Activated CD4-positive, alpha-beta T cell treated with anti-CD3 and anti-CD28 coated beads for 36 hours (primary cell): ENCODE measurements around the gene PRKAB1. TPM values are rescaled to one million over a fixed set of nuclear protein-coding genes. Genes with fewer than 3 reads are reported as not detected.

Source experiments
- ATAC-seq: fragments of 200-7000 bp; cut with Tn5 transposase; one replicate; pipeline ENCODE4 v1.10.0; 2021; ENCODE audit warnings: mild to moderate bottlenecking, moderate library complexity
- CTCF ChIA-PET: fragments of 350-600 bp; sonication (Branson Sonifier 250); formaldehyde crosslinking; loops from one replicate; lab custom pipeline; 2021; ENCODE audit warnings: antibody characterized with exemption; lab: Charles Lee
- POLR2A ChIA-PET: fragments of 350-600 bp; sonication (Branson Sonifier 250); formaldehyde crosslinking; loops from one replicate; lab custom pipeline; 2021; ENCODE audit warnings: antibody characterized with exemption, inconsistent platforms; lab: Charles Lee
- DNase-seq: peaks from one replicate; pipeline ENCODE4 v3.0.0-alpha.2; 2020
- H3K27ac Mint-ChIP-seq: one replicate; pipeline ENCODE4 v1.8.0; 2021; ENCODE audit warnings: mixed read lengths
- H3K27me3 Mint-ChIP-seq: one replicate; pipeline ENCODE4 v1.8.0; 2021; ENCODE audit warnings: mixed read lengths
- H3K36me3 Mint-ChIP-seq: one replicate; pipeline ENCODE4 v1.8.0; 2021; ENCODE audit warnings: low read depth, mixed read lengths
- H3K4me1 Mint-ChIP-seq: one replicate; pipeline ENCODE4 v1.8.0; 2021; ENCODE audit warnings: mixed read lengths
- H3K4me3 Mint-ChIP-seq: one replicate; pipeline ENCODE4 v1.8.0; 2021; ENCODE audit warnings: mild to moderate bottlenecking, moderate library complexity, mixed read lengths
- H3K9me3 Mint-ChIP-seq: one replicate; pipeline ENCODE4 v1.8.0; 2021; ENCODE audit warnings: low read depth, mixed read lengths
- intact Hi-C, 2 experiments: fragments of 100-400 bp; cut with DNase I in 1 of 2; cut with micrococcal nuclease in 1 of 2; formaldehyde crosslinking; loops; one replicate each; pipeline versions ENCODE4 v1.14.2 to v1.15.1; 2022 to 2024; cut with DNase I, micrococcal nuclease
- total RNA-seq, 2 experiments: library from RNA; stranded (reverse); gene quantifications; one replicate each; pipeline ENCODE4 v1.2.3, GENCODE V29; 2021

The PRKAB1 gene
- total RNA-seq, 2 experiments from 2014 or later, result 18.0 to 21.7 TPM

GRCh38 chr12:119712721-119713120 is 44.8 kb downstream of the PRKAB1 start:
- H3K36me3 Mint-ChIP-seq, result peaks cover 59% of the 10 kb centered on the region
- POLR2A ChIA-PET, result no interaction called here
- H3K4me3 Mint-ChIP-seq, result no peak overlapping the region
- peaks cover 10% of the 10 kb centered on the region for H3K4me1 Mint-ChIP-seq
- peaks cover 4% of the 10 kb centered on the region for H3K9me3 Mint-ChIP-seq
- ATAC-seq (no peak), DNase-seq (no peak)
- H3K27me3 Mint-ChIP-seq, result no peaks in the 10 kb centered on the region
- CTCF ChIA-PET, result no interaction called here
- no peak overlapping the region for H3K27ac Mint-ChIP-seq
- intact Hi-C loops, result no loop called here

DNA sequence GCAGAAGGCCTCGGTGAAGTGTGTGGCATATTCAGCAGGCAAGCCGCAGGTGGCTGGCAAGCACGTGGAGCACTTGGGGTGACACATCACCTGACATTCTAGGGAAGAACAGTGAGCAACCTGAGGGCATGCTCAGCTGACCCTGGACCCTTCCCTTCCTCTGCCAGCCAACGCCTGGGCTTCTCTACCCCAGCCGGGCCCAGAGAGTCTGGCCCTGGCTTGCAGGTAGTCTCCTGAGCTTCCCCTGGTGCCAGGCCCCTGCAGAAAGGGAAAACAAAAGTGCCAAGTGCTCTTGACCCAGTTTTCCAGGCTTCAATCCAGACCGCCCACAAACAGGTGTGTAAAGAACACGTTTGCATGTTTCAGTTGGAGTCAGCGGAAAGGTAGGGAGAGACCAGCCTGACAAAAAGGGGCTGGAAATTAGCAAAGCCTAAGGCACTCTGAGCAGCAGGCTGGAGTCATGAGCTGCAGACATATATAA is 45.7 kb downstream of the PRKAB1 start:
- CTCF ChIA-PET, result no interaction called here
- Mint-ChIP-seq H3K27ac (no peak overlapping the region), H3K4me1 (peaks cover 10% of the 10 kb centered on the region), H3K4me3 (no peak overlapping the region), H3K9me3 (peaks cover 4% of the 10 kb centered on the region), H3K36me3 (peaks cover 61% of the 10 kb centered on the region), H3K27me3 (no peaks in the 10 kb centered on the region)
- POLR2A ChIA-PET, result no interaction called here
- intact Hi-C loops, result no loop called here
- DNase-seq (no peak), ATAC-seq (no peak)

DNA sequence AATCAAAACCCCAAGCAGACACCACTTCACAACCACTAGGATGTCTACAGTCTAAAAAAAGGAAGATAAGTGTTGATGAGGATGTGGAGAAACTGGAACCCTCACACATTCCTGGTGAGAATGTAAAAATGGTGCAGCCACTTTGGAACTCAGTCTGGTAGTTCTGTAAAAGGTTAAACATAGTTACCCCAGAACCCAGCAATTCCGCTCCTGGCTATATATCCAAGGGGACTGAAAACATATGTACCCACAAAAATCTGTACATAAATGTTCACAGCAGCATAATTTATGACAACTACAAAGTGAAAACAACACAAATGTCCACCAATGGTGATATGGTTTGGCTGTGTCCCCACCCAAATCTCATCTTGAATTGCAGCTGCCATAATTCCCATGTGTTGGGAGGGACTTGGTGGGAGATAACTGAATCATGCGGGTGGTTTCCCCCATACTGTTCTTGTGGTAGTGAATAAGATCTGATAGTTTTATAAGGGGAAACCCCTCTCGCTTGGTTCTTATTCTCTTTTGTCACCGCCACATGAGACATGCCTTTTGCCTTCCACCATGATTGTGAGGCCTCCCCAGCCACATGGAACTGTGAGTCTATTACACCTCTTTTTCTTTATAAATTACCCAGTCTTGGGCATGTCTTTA is 46.8 kb downstream of the PRKAB1 start:
- H3K4me1 Mint-ChIP-seq, result peaks cover 10% of the 10 kb centered on the region
- DNase-seq (no peak), ATAC-seq (peak; percentile 51)
- POLR2A ChIA-PET, result no interaction called here
- peaks cover 61% of the 10 kb centered on the region for H3K36me3 Mint-ChIP-seq
- no peak overlapping the region for H3K27ac Mint-ChIP-seq
- CTCF ChIA-PET, result no interaction called here
- H3K9me3 Mint-ChIP-seq, result peaks cover 4% of the 10 kb centered on the region
- no peak overlapping the region for H3K4me3 Mint-ChIP-seq
- H3K27me3 Mint-ChIP-seq, result no peaks in the 10 kb centered on the region
- intact Hi-C loops, result no loop called here

DNA sequence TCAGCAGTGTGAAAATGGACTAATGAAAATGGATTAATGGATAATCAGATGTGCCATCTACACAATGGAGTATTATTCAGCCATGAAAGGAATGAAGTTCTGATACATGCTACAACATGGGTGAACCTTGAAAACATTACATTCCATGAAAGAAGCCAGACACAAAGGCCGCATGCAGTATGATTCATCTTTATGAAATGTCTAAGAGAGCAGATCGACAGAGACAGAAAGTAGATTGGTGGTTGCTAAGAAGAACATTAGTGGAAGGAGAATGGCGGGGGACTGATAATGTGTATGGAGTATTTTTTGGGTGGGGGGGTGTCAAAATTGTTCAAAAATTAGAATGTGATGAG is 47.3 kb downstream of the PRKAB1 start:
- intact Hi-C loops, result no loop called here
- H3K4me3 Mint-ChIP-seq, result no peak overlapping the region
- no peak for ATAC-seq

GRCh38 chr12:119718141-119718540 is 50.2 kb downstream of the PRKAB1 start:
- DNase-seq, result no peak
- Mint-ChIP-seq H3K27me3 (no peaks in the 10 kb centered on the region), H3K4me1 (peaks cover 10% of the 10 kb centered on the region), H3K36me3 (peaks cover 34% of the 10 kb centered on the region), H3K9me3 (peaks cover 4% of the 10 kb centered on the region), H3K4me3 (no peak overlapping the region), H3K27ac (no peak overlapping the region)
- no peak for ATAC-seq
- intact Hi-C loops, result no loop called here
- ChIA-PET CTCF (interaction anchor here (0.7 to 1.2 kb wide), 2 partner anchors 9 to 18 kb away, joined by 3 to 4 read pairs; no protein-coding TSS in a partner anchor), POLR2A (no interaction called here)

More for the DNA sequence above, 47.3 kb downstream of the PRKAB1 start:
- DNase-seq, result no peak
- H3K9me3 Mint-ChIP-seq, result peaks cover 4% of the 10 kb centered on the region
- H3K27ac Mint-ChIP-seq, result no peak overlapping the region
- POLR2A ChIA-PET, result no interaction called here
- no peaks in the 10 kb centered on the region for H3K27me3 Mint-ChIP-seq
- H3K36me3 Mint-ChIP-seq, result peaks cover 56% of the 10 kb centered on the region
- CTCF ChIA-PET, result no interaction called here
- H3K4me1 Mint-ChIP-seq, result peaks cover 10% of the 10 kb centered on the region

- no peak overlapping the region for H3K27ac Mint-ChIP-seq
- ATAC-seq (no peak), DNase-seq (no peak)
- no peak overlapping the region for H3K4me3 Mint-ChIP-seq
- CTCF ChIA-PET, result no interaction called here
- H3K4me1 Mint-ChIP-seq, result peaks cover 6% of the 10 kb centered on the region
- POLR2A ChIA-PET, result no interaction called here
- peaks cover 1% of the 10 kb centered on the region for H3K9me3 Mint-ChIP-seq
- no peaks in the 10 kb centered on the region for H3K27me3 Mint-ChIP-seq
- intact Hi-C loops, result no loop called here
- peaks cover 22% of the 10 kb centered on the region for H3K36me3 Mint-ChIP-seq
These were observed 52.4 kb downstream of the PRKAB1 start for GRCh38 chr12:119720349-119720748.

GRCh38 chr12:119721306-119721705 is 53.4 kb downstream of the PRKAB1 start:
- no peaks in the 10 kb centered on the region for H3K9me3 Mint-ChIP-seq

GRCh38 chr12:119725523-119725922 is 57.6 kb downstream of the PRKAB1 start:
- Mint-ChIP-seq H3K4me1 (peaks cover 4% of the 10 kb centered on the region), H3K36me3 (peaks cover 3% of the 10 kb centered on the region), H3K27ac (no peak overlapping the region), H3K9me3 (no peaks in the 10 kb centered on the region), H3K27me3 (no peaks in the 10 kb centered on the region), H3K4me3 (no peak overlapping the region)
- intact Hi-C loops, result no loop called here
- POLR2A ChIA-PET, result no interaction called here
- CTCF ChIA-PET, result no interaction called here
- ATAC-seq, result no peak
- no peak for DNase-seq

More at GRCh38 chr12:119721306-119721705, 53.4 kb downstream of the PRKAB1 start:
- H3K27ac Mint-ChIP-seq, result no peak overlapping the region
- ChIA-PET CTCF (no interaction called here), POLR2A (no interaction called here)
- H3K27me3 Mint-ChIP-seq, result no peaks in the 10 kb centered on the region
- ATAC-seq (no peak), DNase-seq (no peak)
- peaks cover 17% of the 10 kb centered on the region for H3K36me3 Mint-ChIP-seq
- peaks cover 4% of the 10 kb centered on the region for H3K4me1 Mint-ChIP-seq
- intact Hi-C loops, result no loop called here
- H3K4me3 Mint-ChIP-seq, result no peak overlapping the region

- ChIA-PET POLR2A (interaction anchor here (0.6 to 0.7 kb wide), 2 partner anchors 92 to 229 kb away, joined by 3 read pairs; no protein-coding TSS in a partner anchor), CTCF (interaction anchor here (0.6 to 0.9 kb wide), 2 partner anchors 9 to 293 kb away, joined by 3 read pairs; no protein-coding TSS in a partner anchor)
- intact Hi-C loops, result no loop called here
- Mint-ChIP-seq H3K27me3 (no peaks in the 10 kb centered on the region), H3K36me3 (peaks cover 8% of the 10 kb centered on the region), H3K4me3 (no peak overlapping the region), H3K4me1 (peaks cover 4% of the 10 kb centered on the region), H3K27ac (no peak overlapping the region), H3K9me3 (no peaks in the 10 kb centered on the region)
- ATAC-seq, result no peak
- no peak for DNase-seq
These were observed 59.9 kb downstream of the PRKAB1 start for GRCh38 chr12:119727600-119728443.

DNA sequence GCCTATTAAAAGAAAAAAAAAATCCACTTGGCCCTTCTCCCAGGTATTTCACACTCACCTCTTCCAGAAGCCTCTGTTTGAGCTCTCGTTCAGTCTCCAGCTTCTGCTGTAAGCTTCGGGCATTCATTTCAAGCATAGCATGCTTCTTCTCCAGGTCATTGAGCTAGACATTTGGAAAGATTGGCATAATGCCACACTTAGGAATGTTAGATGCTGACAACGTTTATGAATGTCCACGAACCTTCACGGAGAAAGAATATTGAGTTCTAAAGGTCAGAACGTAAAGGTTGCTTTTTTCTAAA is 60.5 kb downstream of the PRKAB1 start:
- CTCF ChIA-PET, result interaction anchor here (0.6 to 1.4 kb wide), 4 partner anchors 10 to 294 kb away, joined by 3 to 4 read pairs (median 4); no protein-coding TSS in a partner anchor
- no peak overlapping the region for H3K4me3 Mint-ChIP-seq
- ATAC-seq, result no peak
- H3K36me3 Mint-ChIP-seq, result peaks cover 11% of the 10 kb centered on the region
- DNase-seq, result no peak
- POLR2A ChIA-PET, result interaction anchor here (0.6 to 0.7 kb wide), 2 partner anchors 91 to 229 kb away, joined by 3 read pairs; no protein-coding TSS in a partner anchor
- no peaks in the 10 kb centered on the region for H3K27me3 Mint-ChIP-seq
- H3K4me1 Mint-ChIP-seq, result peaks cover 6% of the 10 kb centered on the region
- no peaks in the 10 kb centered on the region for H3K9me3 Mint-ChIP-seq
- H3K27ac Mint-ChIP-seq, result no peak overlapping the region
- intact Hi-C loops, result no loop called here

DNA sequence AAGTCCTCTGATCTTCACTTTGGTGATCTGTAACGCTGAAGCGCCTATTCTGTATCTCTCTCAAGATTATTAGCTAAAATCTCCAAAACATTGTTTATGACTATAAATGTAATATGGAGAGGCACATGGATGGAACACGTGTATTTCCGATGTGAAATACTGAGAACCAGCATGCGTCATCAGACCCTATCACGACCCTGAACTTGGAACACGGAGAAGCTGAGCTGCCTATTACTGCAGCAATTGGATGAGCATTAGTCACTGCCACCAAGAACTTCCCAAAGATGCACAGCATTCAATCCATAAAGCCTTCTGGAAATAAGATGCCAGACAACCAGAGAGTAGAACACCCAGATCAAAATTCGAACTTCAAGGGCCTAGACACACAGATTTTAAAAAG is 61.9 kb downstream of the PRKAB1 start:
- H3K4me3 Mint-ChIP-seq, result no peak overlapping the region
- intact Hi-C loops, result no loop called here

More for the DNA sequence above, 61.9 kb downstream of the PRKAB1 start:
- no peak for ATAC-seq
- Mint-ChIP-seq H3K27me3 (no peaks in the 10 kb centered on the region), H3K27ac (no peak overlapping the region), H3K4me1 (peaks cover 6% of the 10 kb centered on the region), H3K9me3 (no peaks in the 10 kb centered on the region), H3K36me3 (peaks cover 20% of the 10 kb centered on the region)
- POLR2A ChIA-PET, result no interaction called here
- CTCF ChIA-PET, result interaction anchor here (1.4 kb wide), 1 partner anchor 172 kb away, joined by 4 read pairs; no protein-coding TSS in a partner anchor
- no peak for DNase-seq
